Neuron (in vitro differentiated cells): ENCODE results near the gene ACTR1A.

Experiments
- H2AFZ ChIP-seq: one replicate; pipeline ENCODE4 v1.6.1; 2013; ENCODE audit warnings: low read depth, mild to moderate bottlenecking, inconsistent platforms, low read length, moderate library complexity
- H3K27me3 ChIP-seq: one replicate; pipeline ENCODE4 v1.6.1; 2013; ENCODE audit warnings: low read length; ENCODE audit not compliant: insufficient read depth
- H3K36me3 ChIP-seq: one replicate; pipeline ENCODE4 v1.6.1; 2013; ENCODE audit warnings: low read length; ENCODE audit not compliant: insufficient read depth
- H3K4me1 ChIP-seq: one replicate; pipeline ENCODE4 v1.6.1; 2013; ENCODE audit warnings: low read length; ENCODE audit not compliant: insufficient read depth
- H3K4me3 ChIP-seq: 2 replicates; pipeline ENCODE4 v1.5.1; 2013; ENCODE audit warnings: mild to moderate bottlenecking, low read length, moderate library complexity
- H3K9me3 ChIP-seq: one replicate; pipeline ENCODE4 v1.6.1; 2013; ENCODE audit warnings: low read length

The ACTR1A gene

DNA sequence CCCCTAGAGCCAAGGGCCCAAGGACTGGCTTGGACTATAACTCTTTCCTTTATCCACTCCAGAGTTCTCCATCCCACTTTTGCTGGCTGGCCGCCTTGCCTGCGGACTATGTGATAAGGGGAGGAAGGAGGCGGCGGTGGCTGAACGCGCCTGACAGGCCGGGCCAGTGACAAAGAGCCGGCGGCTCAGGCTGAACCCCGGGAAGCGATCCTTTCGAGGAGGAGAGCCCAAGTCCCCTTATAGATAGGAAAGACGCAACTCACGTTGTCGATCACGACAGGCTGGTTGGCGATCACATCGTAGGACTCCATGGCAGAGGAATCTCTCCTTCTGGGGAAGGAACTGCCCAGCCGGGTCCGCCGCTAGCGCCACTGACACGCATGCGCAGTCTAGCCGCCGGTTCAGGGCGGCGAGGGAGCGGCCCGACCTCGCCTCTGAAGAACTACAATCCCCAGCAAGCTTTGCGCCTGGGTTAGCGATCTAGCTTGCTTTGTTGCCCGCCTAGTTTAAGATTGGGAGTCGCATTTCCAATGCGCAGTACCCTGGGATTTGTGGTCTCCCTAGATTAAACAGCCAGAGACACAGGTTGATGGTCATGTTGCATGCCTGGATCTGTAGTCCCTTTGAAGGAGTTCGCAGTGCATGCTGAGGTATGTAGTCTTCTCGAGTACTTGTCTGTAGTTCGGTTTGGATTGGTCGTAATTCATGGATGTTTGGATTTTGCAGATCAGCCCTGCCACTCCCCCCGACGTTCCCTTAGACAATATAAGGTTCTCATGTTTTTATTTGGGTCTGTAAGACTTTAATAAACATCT lies at the start of gene ACTR1A:
Gene ACTR1A, minus strand, starts transcription at position 376 of the 815 bp plus-strand sequence. Its CDS starts 65 bp downstream, at position 311.
- Histone ChIP-seq H3K9me3 (no peaks in the 10 kb centered on the region), H3K27me3 (no peaks in the 10 kb centered on the region), H2AFZ (peak within 1 kb of the TSS; percentile 73), H3K36me3 (peaks cover 9% of the 10 kb centered on the region), H3K4me3 (peak within 1 kb of the TSS; percentile 72), H3K4me1 (peaks cover 30% of the 10 kb centered on the region)

DNA sequence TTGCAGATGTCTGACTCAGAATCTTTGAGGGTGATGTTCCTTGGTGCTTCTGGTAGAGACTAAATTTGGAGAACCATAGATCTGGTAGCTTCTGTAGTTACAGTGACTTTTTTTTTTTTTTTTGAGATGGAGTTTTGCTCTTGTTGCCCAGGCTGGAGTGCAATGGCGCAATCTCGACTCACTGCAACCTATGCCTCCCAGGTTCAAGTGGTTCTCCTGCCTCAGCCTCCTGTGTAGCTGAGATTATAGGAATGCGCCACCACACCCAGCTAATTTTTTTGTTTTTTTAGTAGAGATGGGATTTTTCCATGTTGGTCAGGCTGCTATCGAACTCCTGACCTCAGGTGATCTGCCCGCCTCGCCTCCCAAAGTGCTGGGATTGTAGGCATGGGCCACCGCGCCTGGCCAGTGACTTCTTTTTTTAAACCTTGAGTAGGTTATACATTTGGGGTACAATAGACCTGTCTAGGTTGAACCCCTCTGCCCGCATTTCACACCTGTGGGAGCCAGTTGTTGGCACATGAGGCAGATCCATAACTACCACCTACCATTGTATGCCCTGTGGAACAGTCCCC lies 48.2 kb upstream of the ACTR1A start:
- Histone ChIP-seq H3K27me3 (no peaks in the 10 kb centered on the region), H3K9me3 (peaks cover 2% of the 10 kb centered on the region), H2AFZ (no peak overlapping the region), H3K4me1 (no peaks in the 10 kb centered on the region), H3K4me3 (no peak overlapping the region), H3K36me3 (peaks cover 22% of the 10 kb centered on the region)

DNA sequence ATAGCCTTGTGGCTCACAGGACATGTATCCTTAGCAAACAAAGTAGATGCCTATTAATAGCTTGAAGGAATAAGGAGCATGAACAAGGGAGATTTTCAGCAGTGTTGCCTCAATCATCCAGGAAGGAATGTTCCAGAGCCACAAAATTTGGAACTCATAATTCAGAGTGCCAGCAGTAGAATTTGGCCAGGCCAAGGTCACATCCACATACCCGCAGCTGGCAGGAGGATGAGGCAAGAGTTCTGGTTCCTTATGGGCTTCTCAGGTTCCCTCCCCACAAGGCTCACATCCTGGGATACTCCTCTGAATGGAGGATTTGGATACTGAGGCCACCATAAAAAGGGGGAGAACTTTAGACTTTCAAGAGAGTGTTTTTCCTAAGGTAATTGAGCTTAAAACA lies 47.0 kb upstream of the ACTR1A start:
- Histone ChIP-seq H3K4me3 (no peak overlapping the region), H3K27me3 (no peaks in the 10 kb centered on the region), H3K4me1 (no peaks in the 10 kb centered on the region), H2AFZ (no peak overlapping the region), H3K36me3 (peaks cover 22% of the 10 kb centered on the region), H3K9me3 (peaks cover 2% of the 10 kb centered on the region)

DNA sequence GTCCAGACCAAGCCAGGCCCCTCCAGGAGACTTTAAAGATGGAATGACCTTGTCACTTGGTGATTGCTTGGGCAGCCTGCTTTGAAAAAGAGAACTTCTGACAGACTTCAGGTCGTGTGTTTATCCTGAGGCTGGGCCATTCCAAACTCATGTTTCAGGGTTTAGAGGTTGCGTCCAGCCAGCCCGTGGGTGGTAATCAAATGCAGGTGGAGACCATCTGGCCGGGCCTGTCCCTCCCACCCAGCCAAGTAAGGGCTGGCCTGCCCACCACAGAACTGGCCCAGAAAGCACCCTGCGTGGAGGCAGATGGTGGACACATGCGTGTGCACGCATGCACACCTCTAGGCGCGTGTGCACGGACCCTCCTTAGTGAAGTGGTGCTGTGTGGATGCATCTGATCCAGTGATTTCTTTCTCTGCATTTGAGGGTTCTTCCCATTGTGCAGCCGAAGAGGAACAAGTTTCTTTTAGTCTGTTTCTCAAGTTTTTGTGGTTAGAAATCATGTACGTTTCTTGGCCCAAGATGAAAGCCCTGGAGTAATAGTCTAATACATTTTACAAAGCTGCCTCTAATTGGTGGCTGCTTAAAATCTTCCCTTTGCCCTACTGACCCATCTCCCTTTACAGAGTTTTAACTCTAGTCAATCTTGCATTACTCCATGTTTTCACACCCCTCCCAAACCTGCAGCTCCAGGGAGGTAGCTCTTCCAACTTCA lies 44.3 kb upstream of the ACTR1A start:
- Histone ChIP-seq H2AFZ (no peak overlapping the region), H3K4me3 (no peak overlapping the region), H3K36me3 (peaks cover 16% of the 10 kb centered on the region), H3K27me3 (no peaks in the 10 kb centered on the region), H3K9me3 (peaks cover 2% of the 10 kb centered on the region), H3K4me1 (no peaks in the 10 kb centered on the region)

DNA sequence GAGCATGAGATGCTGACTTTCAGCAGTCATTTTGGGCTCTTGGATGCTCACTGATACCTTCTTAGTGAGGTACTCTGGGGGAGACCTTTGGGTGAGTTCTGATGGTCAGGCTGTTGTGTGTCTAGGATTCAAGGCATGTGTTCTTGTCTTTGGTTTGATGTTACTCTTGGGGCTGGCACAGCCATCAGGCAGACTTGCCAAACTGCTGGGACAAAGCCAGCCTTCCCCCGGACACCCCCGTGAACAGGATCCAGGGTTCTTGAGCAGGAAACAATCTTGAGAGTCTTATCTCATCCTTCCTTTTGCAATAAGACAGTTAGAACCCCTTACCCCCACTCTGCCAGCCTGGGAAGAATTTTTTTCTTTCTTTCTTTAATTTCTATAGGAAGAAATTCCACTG lies 43.5 kb upstream of the ACTR1A start:
- Histone ChIP-seq H3K36me3 (peaks cover 13% of the 10 kb centered on the region), H3K4me1 (no peaks in the 10 kb centered on the region), H2AFZ (no peak overlapping the region), H3K4me3 (no peak overlapping the region), H3K9me3 (peaks cover 2% of the 10 kb centered on the region), H3K27me3 (no peaks in the 10 kb centered on the region)

DNA sequence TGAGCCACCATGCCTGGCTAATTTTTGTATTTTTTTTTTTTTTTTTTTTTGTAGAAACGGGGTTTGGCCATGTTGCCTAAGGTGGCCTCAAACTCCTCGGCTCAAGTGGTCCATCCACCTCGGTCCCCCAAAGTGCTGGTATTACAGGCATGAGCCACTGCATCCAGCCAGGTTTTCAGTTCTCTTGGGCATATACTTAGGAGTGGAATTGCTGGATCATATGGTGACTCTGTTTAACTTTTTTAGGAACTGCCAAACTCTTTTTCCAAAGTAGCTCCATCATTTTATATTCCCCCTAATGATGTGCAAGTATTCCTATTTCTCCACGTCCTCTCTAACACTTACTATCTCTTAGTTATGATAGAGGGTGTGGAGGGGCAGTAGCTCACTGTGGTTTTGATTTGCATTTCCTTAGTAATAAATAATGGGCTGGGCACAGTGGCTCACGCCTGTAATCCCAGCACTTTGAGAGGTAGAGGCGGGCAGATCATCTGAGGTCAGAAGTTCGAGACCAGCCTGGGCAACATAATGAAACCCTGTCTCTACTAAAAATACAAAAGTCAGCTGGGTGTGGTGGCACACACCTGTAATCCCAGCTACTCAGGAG lies 42.9 kb upstream of the ACTR1A start:
- peaks cover 8% of the 10 kb centered on the region for H3K36me3 ChIP-seq
- no peaks in the 10 kb centered on the region for H3K27me3 ChIP-seq
- H3K9me3 ChIP-seq, result peaks cover 2% of the 10 kb centered on the region
- no peaks in the 10 kb centered on the region for H3K4me1 ChIP-seq
- H2AFZ ChIP-seq, result no peak overlapping the region
- no peak overlapping the region for H3K4me3 ChIP-seq

DNA sequence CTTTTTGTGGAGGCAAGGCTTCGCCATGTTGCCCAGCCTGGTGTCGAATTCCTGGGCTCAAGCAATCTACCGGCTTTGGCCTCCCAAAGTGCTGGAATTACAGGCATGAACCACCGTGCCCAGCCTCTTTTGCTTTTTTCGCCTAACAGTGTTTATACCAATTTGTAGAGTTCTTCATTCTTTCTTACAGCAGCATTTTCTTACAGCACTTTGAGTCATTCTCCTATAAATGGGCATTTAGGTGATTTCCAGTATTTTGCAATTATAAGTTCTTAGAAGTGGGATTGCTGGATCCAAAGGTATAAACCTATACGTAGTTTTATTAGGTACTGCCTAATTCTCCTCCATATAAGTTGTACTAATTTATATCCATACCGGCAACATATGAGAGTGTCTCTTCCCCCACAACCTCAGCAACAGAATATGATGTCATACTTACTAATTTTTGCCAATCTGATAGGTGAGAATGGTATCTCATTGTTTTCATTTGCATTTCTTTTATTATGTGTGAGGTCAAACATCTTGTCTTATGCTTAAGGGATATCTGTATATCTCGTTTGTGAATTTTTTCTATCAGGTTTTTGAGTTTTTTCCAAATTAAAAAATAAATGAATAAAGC lies 40.4 kb upstream of the ACTR1A start:
- Histone ChIP-seq H3K4me1 (no peaks in the 10 kb centered on the region), H3K36me3 (no peaks in the 10 kb centered on the region), H3K27me3 (no peaks in the 10 kb centered on the region), H3K9me3 (no peaks in the 10 kb centered on the region), H2AFZ (no peak overlapping the region), H3K4me3 (no peak overlapping the region)

DNA sequence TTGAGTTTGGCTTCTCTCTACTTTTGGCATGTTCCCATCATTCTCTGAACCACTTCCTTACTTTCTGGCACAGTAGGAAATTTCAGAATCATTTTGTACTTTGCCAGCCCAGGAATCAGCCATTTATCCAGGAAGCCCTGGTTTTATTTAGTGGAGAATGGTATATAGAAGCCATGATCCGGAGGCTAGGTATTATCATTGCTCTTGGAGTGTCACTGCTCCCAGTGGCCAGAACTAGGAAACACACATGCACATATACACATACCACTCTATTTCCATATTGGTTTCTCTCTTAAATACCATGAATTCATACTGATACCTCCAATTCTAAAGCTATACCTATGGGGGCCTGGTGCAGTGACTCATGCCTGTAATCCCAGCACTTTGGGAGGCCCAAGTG lies 37.5 kb upstream of the ACTR1A start:
- Histone ChIP-seq H2AFZ (no peak overlapping the region), H3K4me1 (no peaks in the 10 kb centered on the region), H3K27me3 (no peaks in the 10 kb centered on the region), H3K36me3 (no peaks in the 10 kb centered on the region), H3K4me3 (no peak overlapping the region), H3K9me3 (no peaks in the 10 kb centered on the region)

DNA sequence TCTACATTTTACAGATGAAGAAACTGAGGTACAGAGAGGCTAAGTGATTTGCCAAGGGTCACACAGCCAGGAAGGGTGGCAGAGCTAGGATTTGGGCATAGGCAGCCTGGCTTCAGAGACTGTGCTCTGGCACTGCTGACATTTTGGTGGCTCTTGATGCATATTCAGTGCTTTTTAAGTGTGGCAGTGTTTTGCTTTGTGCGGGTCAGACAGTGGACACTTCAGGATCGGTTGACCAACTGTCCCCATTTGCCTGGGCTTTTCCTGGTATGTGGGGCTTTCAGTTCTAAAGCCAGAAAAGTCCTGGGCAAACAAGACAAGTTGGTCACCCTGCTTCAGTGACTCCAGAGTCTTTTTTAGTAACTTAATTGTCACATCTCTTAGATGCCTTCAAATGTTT lies 36.3 kb upstream of the ACTR1A start:
- Histone ChIP-seq H3K4me3 (no peak overlapping the region), H3K9me3 (no peaks in the 10 kb centered on the region), H3K27me3 (no peaks in the 10 kb centered on the region), H3K36me3 (peaks cover 6% of the 10 kb centered on the region), H3K4me1 (no peaks in the 10 kb centered on the region), H2AFZ (no peak overlapping the region)

DNA sequence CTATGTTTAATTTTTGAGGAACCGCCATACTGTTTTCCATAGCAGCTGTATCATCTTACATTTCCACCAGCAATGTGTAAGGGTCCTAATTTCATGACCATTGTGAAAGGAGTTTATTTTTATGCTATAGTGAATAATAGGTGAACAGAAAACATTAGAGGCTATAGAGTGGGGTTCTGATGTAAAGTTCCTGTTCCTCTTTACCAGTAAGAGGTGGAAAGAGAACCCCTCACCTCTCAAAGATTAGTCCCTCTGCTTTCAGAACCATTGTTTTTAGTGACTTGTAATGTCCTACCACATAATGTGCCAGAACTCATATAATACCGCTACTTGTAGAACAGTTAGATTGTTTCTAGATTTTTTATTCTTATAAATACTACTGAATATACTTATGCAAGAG lies 35.4 kb upstream of the ACTR1A start:
- Histone ChIP-seq H3K27me3 (no peaks in the 10 kb centered on the region), H3K4me1 (no peaks in the 10 kb centered on the region), H3K9me3 (no peaks in the 10 kb centered on the region)

DNA sequence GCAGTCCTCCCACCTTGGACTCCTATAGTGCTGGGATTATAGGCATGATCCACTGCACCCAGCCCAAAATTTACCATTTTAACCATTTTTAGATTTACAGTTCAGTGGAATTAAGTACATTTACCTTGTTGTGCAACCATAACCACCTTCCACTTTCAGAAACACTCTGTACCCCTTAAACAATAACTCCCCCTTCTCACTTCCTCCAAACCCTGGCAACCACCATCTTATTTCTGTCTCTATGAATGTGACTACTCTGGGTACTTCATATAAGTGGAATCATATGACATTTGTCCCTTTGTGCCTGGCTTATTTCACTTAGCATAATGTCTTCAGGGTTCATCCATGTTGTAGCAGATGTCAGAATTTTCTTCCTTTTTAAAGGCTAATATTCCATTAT lies 34.9 kb upstream of the ACTR1A start:
- Histone ChIP-seq H3K27me3 (no peaks in the 10 kb centered on the region), H2AFZ (no peak overlapping the region), H3K9me3 (peaks cover 2% of the 10 kb centered on the region), H3K4me3 (no peak overlapping the region), H3K4me1 (no peaks in the 10 kb centered on the region), H3K36me3 (peaks cover 14% of the 10 kb centered on the region)

More for the DNA sequence above, 35.4 kb upstream of the ACTR1A start:
- H2AFZ ChIP-seq, result no peak overlapping the region
- peaks cover 8% of the 10 kb centered on the region for H3K36me3 ChIP-seq
- no peak overlapping the region for H3K4me3 ChIP-seq

DNA sequence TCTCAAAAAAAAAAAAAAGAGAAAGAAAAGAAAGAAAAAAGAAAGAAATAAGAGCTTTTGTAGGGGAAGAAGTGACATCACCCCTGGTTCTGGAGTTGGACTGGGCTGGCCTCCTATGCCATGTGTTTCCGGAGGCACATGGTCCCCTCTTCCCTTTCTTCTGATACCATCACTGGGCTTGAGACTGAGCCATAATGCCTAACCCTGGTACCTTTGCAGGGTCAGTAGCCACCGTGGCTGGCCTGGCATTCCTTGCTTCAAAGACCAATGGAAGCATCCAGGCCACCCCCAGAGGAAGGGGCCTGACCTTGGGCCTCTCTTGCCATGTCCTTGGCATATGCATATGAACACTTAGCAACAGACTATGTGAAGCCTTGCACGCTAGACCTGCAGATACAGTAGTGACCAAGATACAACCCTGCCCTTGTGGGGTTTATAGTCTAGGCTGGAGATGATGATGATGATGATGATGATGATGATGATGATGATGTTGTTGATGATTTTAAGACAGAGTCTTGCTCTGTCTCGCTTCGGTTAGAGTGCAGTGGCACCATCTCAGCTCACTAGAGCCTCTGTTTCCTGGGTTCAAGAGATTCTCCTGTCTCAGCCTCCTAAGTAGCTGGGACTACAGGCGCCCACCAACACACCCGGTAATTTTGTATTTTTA lies 33.1 kb upstream of the ACTR1A start:
- Histone ChIP-seq H3K9me3 (peaks cover 2% of the 10 kb centered on the region), H3K4me1 (no peaks in the 10 kb centered on the region), H3K27me3 (no peaks in the 10 kb centered on the region), H3K4me3 (no peak overlapping the region), H3K36me3 (peaks cover 16% of the 10 kb centered on the region), H2AFZ (no peak overlapping the region)
